GM10847 (cell line): ENCODE data around the gene OR2C3.

Experiments
- POLR2A ChIP-seq: IDR thresholded peaks from 2 replicates; pipeline ENCODE4 v1.6.1; 2011; ENCODE audit not compliant: insufficient read length; ENCODE audit errors: extremely low read depth

OR2C3 gene

GRCh38 chr1:247536340-247536739, at the start of gene OR2C3:
OR2C3 (minus strand) TSS chr1:247536440; CDS start chr1:247532511, 3,929 bp downstream.
- no peak for TF ChIP-seq POLR2A

- TF ChIP-seq POLR2A: no peak
Measured at GRCh38 chr1:247578946-247579460, 42.8 kb upstream of the OR2C3 start.

DNA sequence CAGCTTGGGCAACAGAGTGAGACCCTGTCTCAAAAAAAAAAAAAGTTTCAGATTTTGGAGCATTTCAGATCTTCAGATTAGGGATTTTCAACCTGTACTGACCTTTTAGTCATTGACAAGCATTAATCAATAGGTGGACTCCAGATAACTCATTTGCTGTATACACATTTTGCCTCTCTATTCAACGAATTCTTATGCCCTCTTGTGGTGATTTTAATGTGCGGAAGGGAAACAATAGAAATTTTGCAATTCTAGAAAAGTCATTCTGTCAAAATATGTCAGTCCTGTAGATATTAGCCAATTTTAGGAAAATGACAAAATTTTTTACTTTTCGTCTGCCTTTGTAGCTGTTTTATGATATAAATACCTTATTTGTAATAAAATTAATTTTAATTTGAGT, 40.3 kb upstream of the OR2C3 start:
- TF ChIP-seq POLR2A: no peak

DNA sequence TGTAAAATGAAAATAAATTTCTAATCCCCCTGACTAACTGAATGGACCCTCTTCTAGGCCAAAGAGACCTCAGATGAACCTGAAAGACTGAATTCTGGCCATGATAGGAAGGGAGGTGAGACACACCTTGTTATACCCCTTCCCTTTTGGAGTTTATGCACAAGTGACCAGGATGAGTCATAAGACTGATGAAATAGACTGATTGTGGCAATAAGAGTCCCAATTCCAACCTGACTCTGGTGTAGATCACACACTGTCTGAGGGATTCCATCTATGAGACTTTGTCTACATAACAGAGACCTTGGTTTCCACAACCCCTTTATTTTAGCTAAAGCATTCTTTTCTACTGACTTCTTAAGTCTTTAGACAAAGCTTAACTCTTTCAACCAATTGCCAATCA, 38.4 kb upstream of the OR2C3 start:
- no peak for TF ChIP-seq POLR2A

GRCh38 chr1:247574236-247574635, 38.0 kb upstream of the OR2C3 start:
- TF ChIP-seq POLR2A: no peak

DNA sequence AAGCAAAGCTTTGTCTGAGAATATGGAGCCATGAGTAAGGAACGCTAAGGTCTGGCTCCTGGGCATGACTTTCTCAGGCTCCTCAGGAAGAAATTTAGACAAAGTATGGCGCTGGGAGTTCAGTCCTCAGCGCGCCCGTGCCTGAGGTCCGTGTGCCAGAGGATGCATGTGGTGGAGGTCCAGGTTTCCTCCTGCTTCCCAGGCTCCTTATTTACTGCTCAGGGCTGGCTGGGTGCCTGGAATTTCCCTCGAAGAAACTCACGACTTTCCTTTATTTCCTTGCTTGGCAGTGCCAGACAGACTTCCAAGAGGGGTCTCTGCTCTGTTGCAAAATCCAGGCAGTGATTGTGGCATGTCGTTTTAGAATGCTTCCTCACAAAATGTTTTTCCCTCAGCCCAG, 26.0 kb upstream of the OR2C3 start:
- TF ChIP-seq POLR2A: no peak

DNA sequence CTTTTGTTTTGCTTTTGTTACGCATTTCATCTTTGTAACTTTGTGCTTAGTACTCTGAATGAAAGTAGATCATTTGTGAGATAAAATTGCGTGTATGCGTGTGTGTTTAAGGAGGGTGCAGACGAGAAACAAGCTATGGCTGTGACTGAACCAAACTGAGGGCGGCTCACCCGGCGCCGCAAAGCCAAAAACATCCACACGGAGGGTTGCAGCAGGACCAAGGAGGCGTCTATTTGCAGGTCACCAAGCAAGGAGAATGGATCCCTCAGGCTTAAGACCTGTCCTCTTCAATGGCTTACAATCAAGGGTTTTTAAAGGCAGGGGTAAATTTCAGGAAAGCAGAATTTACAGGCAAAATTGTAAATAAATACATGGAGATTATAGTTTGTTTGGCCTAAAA, 25.5 kb upstream of the OR2C3 start:
- TF ChIP-seq POLR2A: no peak

DNA sequence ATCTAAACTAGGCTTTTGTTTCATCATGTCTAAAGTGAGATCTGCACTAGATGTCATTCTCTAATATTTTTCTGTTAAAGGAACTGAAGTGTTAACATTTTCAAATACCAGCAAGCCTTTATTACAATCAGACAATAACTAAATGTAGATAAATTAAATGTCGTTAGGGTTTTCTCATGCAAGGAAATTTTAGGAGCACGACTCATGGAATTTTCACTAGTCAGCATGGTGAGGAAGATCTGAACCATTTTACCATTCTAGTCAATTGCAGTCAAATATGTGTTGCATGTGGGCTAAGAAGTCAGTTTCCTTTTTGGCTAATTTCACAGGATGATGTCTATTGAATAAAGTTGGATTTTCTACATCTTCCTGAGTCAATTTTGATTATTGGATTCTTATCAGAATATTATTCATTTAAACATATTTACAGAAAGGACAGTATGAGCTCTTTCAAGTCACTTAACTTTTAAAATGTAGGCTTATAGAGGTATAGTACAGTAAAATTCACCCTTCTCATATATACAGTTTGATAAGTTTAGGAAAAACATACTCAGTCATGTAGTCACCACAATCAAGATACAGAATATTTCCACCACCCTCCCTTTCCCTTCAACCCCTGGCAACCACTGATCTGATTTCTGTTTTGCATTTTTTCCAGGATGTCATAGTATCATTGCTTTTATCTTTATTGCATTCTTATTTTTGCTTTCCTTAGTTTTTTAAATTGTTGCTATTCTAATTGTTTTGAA, 21.9 kb upstream of the OR2C3 start:
- no peak for TF ChIP-seq POLR2A

DNA sequence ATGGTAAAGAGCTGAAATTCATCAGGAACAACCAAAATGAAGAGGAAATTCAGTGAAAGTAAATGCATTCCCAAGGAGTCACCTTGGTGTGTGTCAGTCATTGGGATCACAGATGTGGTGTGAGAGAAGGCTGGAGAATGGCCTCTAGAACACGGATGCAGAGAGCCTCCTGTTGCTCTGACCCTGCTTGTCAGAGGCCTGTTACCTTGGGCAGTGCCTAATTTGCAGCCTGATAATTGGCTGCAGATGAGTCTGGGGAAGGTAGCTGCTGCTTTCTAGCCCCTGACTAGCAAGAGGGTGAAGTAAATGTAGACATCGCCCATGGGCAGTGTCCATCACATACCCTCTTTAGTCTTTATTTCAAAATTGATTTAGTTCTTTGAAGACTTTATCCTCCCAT, 16.0 kb upstream of the OR2C3 start:
- TF ChIP-seq POLR2A: no peak

GRCh38 chr1:247551721-247552120, 15.5 kb upstream of the OR2C3 start:
- TF ChIP-seq POLR2A: no peak

DNA sequence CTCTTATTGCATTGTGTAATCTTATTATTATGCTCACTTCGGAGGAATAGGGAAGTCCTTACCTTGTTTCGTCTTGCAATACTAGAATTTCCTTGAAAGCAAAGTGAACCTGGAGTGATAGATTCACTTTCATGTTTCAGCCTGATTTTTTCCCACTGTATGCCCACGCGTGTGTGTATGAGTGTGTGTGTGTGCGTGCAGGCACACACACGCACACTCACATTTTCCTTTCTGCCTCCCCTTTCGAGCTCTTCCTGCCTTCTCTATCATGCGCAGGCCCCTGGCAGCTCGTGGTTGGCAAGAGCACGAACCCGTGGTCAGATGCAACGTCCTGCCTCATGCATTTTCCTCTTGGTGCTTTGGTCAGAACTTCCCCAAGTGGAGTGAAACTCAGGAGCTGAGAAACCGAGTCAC, 12.5 kb upstream of the OR2C3 start, which contains the start of gene GCSAML:
GCSAML (plus strand) TSS at position 366 of the 414 bp plus-strand sequence. CDS start 58 bp downstream, outside the sequence.
- TF ChIP-seq POLR2A: no peak

DNA sequence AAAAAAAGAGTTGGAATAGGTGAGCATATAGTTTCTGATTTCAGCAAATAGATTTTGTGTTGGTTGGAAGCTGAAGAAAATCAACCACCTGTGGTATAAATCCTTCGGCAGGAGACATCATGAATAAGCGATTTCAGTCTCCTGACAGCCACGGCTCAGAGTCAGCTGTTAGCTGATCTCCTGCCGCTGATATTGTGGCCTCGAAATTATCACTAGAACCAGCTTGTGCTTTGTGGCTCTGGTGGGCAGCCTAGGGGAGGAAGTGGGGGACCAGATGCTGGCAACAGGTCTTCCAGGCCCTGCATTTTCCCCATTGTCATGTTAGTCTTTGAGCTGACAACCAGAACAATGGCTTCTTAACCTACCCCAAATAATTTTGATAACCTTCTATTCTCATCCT, 11.9 kb upstream of the OR2C3 start:
- TF ChIP-seq POLR2A: no peak

- no peak for TF ChIP-seq POLR2A
Measured at GRCh38 chr1:247542811-247543210, 6.6 kb upstream of the OR2C3 start.

GRCh38 chr1:247540581-247540980, 4.3 kb upstream of the OR2C3 start:
- TF ChIP-seq POLR2A: no peak

GRCh38 chr1:247539215-247539614, 3.0 kb upstream of the OR2C3 start:
- no peak for TF ChIP-seq POLR2A

GRCh38 chr1:247538561-247538960, 2.3 kb upstream of the OR2C3 start:
- no peak for TF ChIP-seq POLR2A

DNA sequence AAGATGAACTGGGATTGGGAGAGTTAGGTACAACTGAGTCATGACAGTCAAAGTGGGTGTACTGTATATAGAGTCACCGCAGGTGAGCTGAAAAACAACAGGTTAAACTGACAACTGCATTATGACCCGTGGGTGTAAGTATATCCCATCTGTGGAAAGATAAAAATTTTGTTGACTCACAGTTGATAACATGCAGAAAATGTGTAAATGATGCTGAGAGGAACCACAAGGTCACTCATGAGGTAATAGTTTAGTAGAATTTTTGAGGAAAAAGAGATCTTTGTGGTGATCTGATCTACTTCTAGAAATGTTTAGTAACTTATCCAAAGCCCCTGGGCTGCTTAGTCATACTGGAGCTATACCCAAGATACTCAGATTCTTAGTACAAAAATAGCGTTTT, 838 bp downstream of the OR2C3 start:
- TF ChIP-seq POLR2A: no peak

GRCh38 chr1:247531937-247532336, 4.3 kb downstream of the OR2C3 start:
- no peak for TF ChIP-seq POLR2A

- no peak for TF ChIP-seq POLR2A
Measured at GRCh38 chr1:247530785-247531184, 5.5 kb downstream of the OR2C3 start.
